Endothelial cell of umbilical vein (primary cell): ENCODE results near the gene PROB1. TPM values are rescaled to one million over a fixed set of nuclear protein-coding genes. Genes with fewer than 3 reads are reported as not detected.

Experiments used
- BruUV-seq: library from RNA; stranded (reverse); fragments of 400-500 nt; replicated peaks from 2 replicates; lab custom pipeline; 2021; lab: Mats Ljungman, UMichigan
- CTCF ChIA-PET: fragments of 300-600, 350-600 bp; sonication (Branson Sonifier 250); formaldehyde crosslinking; loops from one replicate; lab custom pipeline; 2021; ENCODE audit warnings: antibody characterized with exemption, inconsistent platforms; lab: Charles Lee
- POLR2A ChIA-PET: fragments of 300-600, 350-600 bp; sonication (Branson Sonifier 250); formaldehyde crosslinking; loops from one replicate; lab custom pipeline; 2021; ENCODE audit warnings: antibody characterized with exemption, inconsistent platforms; lab: Charles Lee
- DNase-seq: peaks from one replicate; pipeline ENCODE4 v3.0.0-alpha.2; 2011; ENCODE audit warnings: low read depth, low spot score
- FAIRE-seq: peaks from 2 replicates; lab custom pipeline; 2011; peaks lifted over from hg19 to GRCh38; lab: Jason Lieb, UNC
- H2AFZ ChIP-seq: 2 replicates; pipeline ENCODE4 v1.6.0; 2012; ENCODE audit warnings: low read depth, low read length, control low read depth, inconsistent platforms
- H3K27ac ChIP-seq: 2 replicates; pipeline ENCODE4 v1.5.1; 2011; ENCODE audit warnings: low read depth, mild to moderate bottlenecking, control low read depth, low read length, moderate library complexity; ENCODE audit not compliant: insufficient read depth
- H3K27me3 ChIP-seq, 2 experiments: 2 replicates each; pipeline versions ENCODE4 v1.6.0 to v1.6.1; 2011; ENCODE audit warnings: low read length in 2 of 2, mixed read lengths in 1 of 2; ENCODE audit not compliant: control insufficient read depth in 2 of 2, insufficient read depth in 2 of 2
- H3K36me3 ChIP-seq, 2 experiments: 2 replicates in 1 of 2; 3 replicates in 1 of 2; pipeline ENCODE4 v1.5.1; 2011; ENCODE audit warnings: low read length in 2 of 2, mild to moderate bottlenecking in 1 of 2, moderate library complexity in 1 of 2; ENCODE audit not compliant: control insufficient read depth in 2 of 2, insufficient read depth in 2 of 2; ENCODE audit errors: extremely low read depth in 1 of 2
- H3K4me1 ChIP-seq: 3 replicates; pipeline ENCODE4 v1.5.1; 2011; ENCODE audit warnings: mild to moderate bottlenecking, low read length; ENCODE audit not compliant: control insufficient read depth, insufficient read depth; ENCODE audit errors: extremely low read depth
- H3K4me2 ChIP-seq: 2 replicates; pipeline ENCODE4 v1.6.1; 2011; ENCODE audit warnings: low read length, control low read depth, mixed read lengths; ENCODE audit not compliant: insufficient read depth
- H3K4me3 ChIP-seq, 3 experiments: fragments of 200-600 bp in 1 of 3; sonication (generic), shearing (Covaris generic) in 1 of 3; replicated peaks in 1 of 3; 2 replicates each; pipeline ENCODE4 v1.5.1; 2011 to 2016; ENCODE audit warnings: control low read depth in 3 of 3, low read length in 3 of 3, mild to moderate bottlenecking in 2 of 3, inconsistent platforms in 1 of 3, low read depth in 1 of 3, moderate library complexity in 1 of 3; ENCODE audit not compliant: insufficient read depth in 1 of 3
- H3K79me2 ChIP-seq: 2 replicates; pipeline ENCODE4 v1.6.0; 2012; ENCODE audit warnings: low read length, inconsistent platforms; ENCODE audit not compliant: control insufficient read depth, insufficient read depth
- H3K9ac ChIP-seq: replicated peaks from 2 replicates; pipeline ENCODE3; 2011; ENCODE audit warnings: low read length, control low read depth; ENCODE audit not compliant: insufficient read depth; ENCODE audit errors: extremely low read depth
- H3K9me1 ChIP-seq: replicated peaks from 3 replicates; pipeline ENCODE4 v1.6.0; 2011; ENCODE audit warnings: mild to moderate bottlenecking, low read length; ENCODE audit not compliant: control insufficient read depth, insufficient read depth; ENCODE audit errors: extremely low read depth
- H3K9me3 ChIP-seq: replicated peaks from 2 replicates; pipeline ENCODE4 v1.5.1; 2012; ENCODE audit warnings: low read length, inconsistent platforms; ENCODE audit not compliant: control insufficient read depth, insufficient read depth
- H4K20me1 ChIP-seq: replicated peaks from 2 replicates; pipeline ENCODE3; 2011; ENCODE audit warnings: mild to moderate bottlenecking, low read length; ENCODE audit not compliant: control insufficient read depth, insufficient read depth; ENCODE audit errors: extremely low read depth
- CTCF ChIP-seq, 2 donors: IDR thresholded peaks; 1 replicate in 1 of 2; 2 replicates in 1 of 2; pipeline ENCODE4 v1.5.1; 2011; ENCODE audit warnings: low read length in 2 of 2, mild to moderate bottlenecking in 2 of 2, moderate library complexity in 2 of 2, control low read depth in 1 of 2, inconsistent platforms in 1 of 2, low read depth in 1 of 2; ENCODE audit not compliant: insufficient read depth in 1 of 2; ENCODE audit errors: extremely low read depth in 1 of 2
- EZH2 ChIP-seq: IDR thresholded peaks from 2 replicates; pipeline ENCODE4 v1.6.1; 2012; ENCODE audit warnings: borderline replicate concordance, low read depth, mild to moderate bottlenecking, moderate library complexity, low read length, inconsistent platforms; ENCODE audit not compliant: severe bottlenecking
- FOS ChIP-seq: IDR thresholded peaks from 2 replicates; pipeline ENCODE4 v1.6.1; 2011; ENCODE audit warnings: mild to moderate bottlenecking, low read length, moderate library complexity, borderline replicate concordance; ENCODE audit not compliant: insufficient read depth
- GATA2 ChIP-seq: IDR thresholded peaks from 2 replicates; pipeline ENCODE4 v1.7.0; 2011; ENCODE audit warnings: low read depth, mild to moderate bottlenecking, moderate library complexity, mixed read lengths, low read length; ENCODE audit not compliant: insufficient read length, insufficient read depth
- JUN ChIP-seq: IDR thresholded peaks from 2 replicates; pipeline ENCODE4 v1.6.1; 2011; ENCODE audit warnings: borderline replicate concordance, low read depth; ENCODE audit not compliant: insufficient read length, insufficient read depth
- MAX ChIP-seq: IDR thresholded peaks from 2 replicates; pipeline ENCODE4 v1.6.1; 2011; ENCODE audit not compliant: insufficient read depth, insufficient read length
- MYC ChIP-seq: IDR thresholded peaks from one replicate; pipeline ENCODE4 v1.6.1; 2011; ENCODE audit warnings: mild to moderate bottlenecking, low read depth, low read length
- POLR2A ChIP-seq: IDR thresholded peaks from 2 replicates; pipeline ENCODE4 v1.6.1; 2012; ENCODE audit warnings: low read depth, mild to moderate bottlenecking, control low read depth, low read length
- POLR2AphosphoS5 ChIP-seq: IDR thresholded peaks from 2 replicates; pipeline ENCODE4 v1.6.1; 2012; ENCODE audit warnings: low read depth, mild to moderate bottlenecking, control low read depth, low read length, moderate library complexity; ENCODE audit not compliant: insufficient read depth
- dilution Hi-C: fragments of 300-500 bp; cut with MboI; formaldehyde crosslinking; loops from one replicate; pipeline ENCODE4 v1.15.0; 2019; ENCODE audit warnings: low sequenced_read_pairs; ENCODE audit not compliant: extremely low pct_ligation_motif_present
- intact Hi-C: fragments of 100-400 bp; cut with micrococcal nuclease; formaldehyde crosslinking; loops from one replicate; pipeline ENCODE4 v1.10.0; 2022
- polyA plus RNA-seq, 4 experiments: library from polyadenylated mRNA; depleted of rRNA in 3 of 4; stranded (reverse) in 3 of 4; unstranded in 1 of 4; fragments of >200 nt; gene quantifications; 2 replicates each; pipeline versions ENCODE4 v1.2.1 to v1.2.3, GENCODE V29; 2011 to 2012; ENCODE audit warnings: missing spikeins in 1 of 4
- total RNA-seq: library from RNA; stranded (reverse); gene quantifications from 2 replicates; pipeline ENCODE4 v1.2.3, GENCODE V29; 2021

Gene PROB1
- total and polyA plus RNA-seq, 2 donors (not counting 3 experiments of a cell fraction or from before 2014, with no cell fraction given), result 0.47 to 1.9 TPM

- no peak overlapping the region for H3K9ac ChIP-seq
- ChIA-PET POLR2A (no interaction called here), CTCF (no interaction called here)
- H2AFZ ChIP-seq, result no peak overlapping the region
- peaks cover 12% of the 10 kb centered on the region in 2 experiments for H3K36me3 ChIP-seq
- intact Hi-C loops, result no loop called here
- no peak for TF ChIP-seq FOS
- TF ChIP-seq EZH2, result no peak
- TF ChIP-seq MAX, result no peak
- TF ChIP-seq MYC, result no peak
- no peak for TF ChIP-seq CTCF (IDR thresholded peaks at IDR 0.05; ENCODE audit: extremely low read depth in 1 of 2, insufficient read depth in 1 of 2, low read depth in 1 of 2, low read length in 2 of 2)
- no peak for TF ChIP-seq POLR2AphosphoS5
- no peak for TF ChIP-seq GATA2
- TF ChIP-seq POLR2A, result no peak
- TF ChIP-seq JUN, result no peak
- H3K4me2 ChIP-seq, result no peak overlapping the region
- no peak overlapping the region for H3K27ac ChIP-seq
- no peaks in the 10 kb centered on the region for H3K9me1 ChIP-seq
- no peaks in the 10 kb centered on the region for H3K79me2 ChIP-seq
- no peaks in the 10 kb centered on the region for H3K27me3 ChIP-seq
- no peaks in the 10 kb centered on the region for H4K20me1 ChIP-seq
- dilution Hi-C loops, result loop anchor here (10.0 kb wide), 1 partner anchor 108 kb away; no protein-coding TSS in a partner anchor
- H3K4me1 ChIP-seq, result peaks cover 25% of the 10 kb centered on the region
- no peak for FAIRE-seq
- no peaks in the 10 kb centered on the region for H3K9me3 ChIP-seq
- H3K4me3 ChIP-seq, result no peak overlapping the region
- BruUV-seq, result no TSS peak
- DNase-seq, result no peak
Observed at GRCh38 chr5:139416651-139417050, 21.7 kb upstream of the PROB1 start.
